Heart left ventricle (tissue), 16 donors: ENCODE measurements around the gene CST7. TPM values are rescaled to one million over a fixed set of nuclear protein-coding genes. Genes with fewer than 3 reads are reported as not detected.
A peak's percentile ranks its signal among the peaks of the same experiment; 100 is the strongest.

Experiments
- ATAC-seq, 4 donors: fragments of 200-7000 bp; cut with Tn5 transposase; one replicate each; pipeline ENCODE4 v1.9.1; 2020 to 2022; ENCODE audit warnings: moderate library complexity in 4 of 4, mild to moderate bottlenecking in 3 of 4, moderate number of reproducible peaks in 1 of 4
- DNase-seq, 5 donors: peaks; one replicate each; pipeline ENCODE4 v3.0.0-alpha.2; 2020
- H3K27ac ChIP-seq, 12 donors: fragments of 200-600 bp; sonication (generic) in 4 of 12; one replicate each; pipeline versions ENCODE4 v1.5.0 to v1.8.0; 2016 to 2022; ENCODE audit warnings: mild to moderate bottlenecking in 2 of 12
- H3K27me3 ChIP-seq, 9 donors: fragments of 200-600 bp; sonication (generic) in 2 of 9; one replicate each; pipeline versions ENCODE4 v1.5.1 to v1.8.0; 2016 to 2022; ENCODE audit warnings: mild to moderate bottlenecking in 3 of 9
- H3K36me3 ChIP-seq, 9 donors: fragments of 200-600 bp; sonication (generic) in 2 of 9; one replicate each; pipeline versions ENCODE4 v1.5.0 to v1.8.0; 2018 to 2022; ENCODE audit warnings: mild to moderate bottlenecking in 2 of 9
- H3K4me1 ChIP-seq, 12 donors: fragments of 200-600 bp; sonication (generic) in 4 of 12; one replicate each; pipeline versions ENCODE4 v1.5.0 to v1.8.0; 2016 to 2022; ENCODE audit warnings: mild to moderate bottlenecking in 3 of 12
- H3K4me3 ChIP-seq, 12 donors: fragments of 200-600 bp; sonication (generic) in 4 of 12; one replicate each; pipeline versions ENCODE4 v1.5.0 to v1.8.0; 2017 to 2022; ENCODE audit warnings: mild to moderate bottlenecking in 9 of 12, moderate library complexity in 4 of 12
- H3K9me3 ChIP-seq, 12 donors: fragments of 200-600 bp; sonication (generic) in 4 of 12; one replicate each; pipeline versions ENCODE4 v1.5.0 to v1.8.0; 2016 to 2022; ENCODE audit warnings: mild to moderate bottlenecking in 1 of 12
- CTCF ChIP-seq, 12 donors: fragments of 200-600 bp; sonication (generic) in 4 of 12; IDR thresholded peaks; one replicate each; pipeline versions ENCODE4 v1.5.0 to v1.8.0; 2018 to 2022; ENCODE audit warnings: antibody characterized with exemption in 12 of 12, mild to moderate bottlenecking in 5 of 12
- POLR2A ChIP-seq, 2 donors: fragments of 450-650 bp; IDR thresholded peaks; one replicate each; pipeline ENCODE4 v1.6.1; 2017; ENCODE audit warnings: antibody characterized with exemption in 2 of 2, mild to moderate bottlenecking in 2 of 2, moderate library complexity in 2 of 2
- WGBS, 4 donors: extraction: QIAGEN DNeasy Blood & Tissue Kit in 2 of 4; methylation state at CpG; one replicate each; pipeline versions ENCODE4 v1.1.5 to v1.1.7; 2013 to 2018; 5-methylcytosine and 5-hydroxymethylcytosine counted together
- intact Hi-C, 10 donors: fragments of 100-400 bp; cut with DNase I; formaldehyde crosslinking; loops; one replicate each; pipeline versions ENCODE4 v1.11.1 to v1.14.2; 2022
- polyA plus RNA-seq, 2 donors: library from polyadenylated mRNA; stranded (reverse); fragments of 200-250 nt; gene quantifications; one replicate each; pipeline ENCODE4 v1.2.3, GENCODE V29; 2013
- total RNA-seq, 9 donors: library from RNA; depleted of rRNA in 2 of 9; stranded (reverse); fragments of >200 nt in 2 of 9; fragmentation: NEBNext Ultra II Directional in 3 of 9; extraction: Animal tissue kit (Norgen Biotek cat#: 25700) in 3 of 9; gene quantifications; one replicate each; pipeline versions ENCODE4 v1.1.0 to v1.2.4, GENCODE V29; 2016 to 2023
- donor health status: ischemic (EF 13 %, LVEDD 7.1; RV severe dilation, severe dysfunction).
- donor health status: healthy with polysubstance abuse.
- donor health status: DM: no; HTN: yes; CAD: no.
- donor health status: DM: no; HTN: no; CAD: no.
- donor health status: ischemic (EF 25% LVEDD 6.9; RV normal size, moderate dysfunction).
- donor health status: ischemic (EF 25% LVEDD 5.7; RV mildly dilated, moderate dysfunction).
- donor health status: healthy.
- donor health status: DM: yes; HTN: yes; CAD: no.
- donor health status: ischemic (EF 35%, LVEDD 5.7; RV mildly dilated, moderate dysfunction).
- donor health status: nonischemic (EF 11% LVEDD 7.7; RV severe dilation, severe dysfunction).
- donor health status: DM: yes; HTN: yes; CAD: no.
- donor health status: PGD.
- donor health status: ischemic (EF 29% LVEDD 5.4; RV normal size, mild dysfunction).
- donor health status: nonischemic (EF 23%, LVEDD 6.1; RV moderate dilation, normal function).

CST7 gene
- total and polyA plus RNA-seq, 11 donors: 0.35 to 8.4 (median 1.4) TPM

GRCh38 chr20:24960861-24961260, 11.8 kb downstream of the CST7 start:
- TF ChIP-seq POLR2A (IDR thresholded peaks at IDR 0.05): no peak
- no peak for TF ChIP-seq CTCF (IDR thresholded peaks at IDR 0.05)
- no peak overlapping the region for H3K4me3 ChIP-seq
- H3K36me3 ChIP-seq: peaks cover 0 to 93% (median 61%) of the 10 kb centered on the region in 9 donors
- H3K9me3 ChIP-seq: no peaks in the 10 kb centered on the region
- DNase-seq: no peak
- H3K27me3 ChIP-seq: no peaks in the 10 kb centered on the region
- WGBS, 4 donors: 73 to 84% (median 81%) methylated on average over 2 of the region's 2 CpGs
- intact Hi-C loops: loop anchor here in 1 of 10 donors (10.0 kb wide), 1 partner anchor 54 kb away; no protein-coding TSS in a partner anchor
- no peak for ATAC-seq
- H3K27ac ChIP-seq: peak overlapping the region in 2 of 12 donors; percentile 2 to 70
- H3K4me1 ChIP-seq: peaks cover 0 to 5% (median 0%) of the 10 kb centered on the region in 12 donors

- 81 to 92% (median 90%) methylated on average over 20 of the region's 20 CpGs for WGBS, 4 donors
- no peaks in the 10 kb centered on the region for H3K27me3 ChIP-seq
- H3K36me3 ChIP-seq: peaks cover 0 to 93% (median 64%) of the 10 kb centered on the region in 9 donors
- DNase-seq (no peak), ATAC-seq (no peak)
- no peak overlapping the region for H3K4me3 ChIP-seq
- TF ChIP-seq POLR2A (IDR thresholded peaks at IDR 0.05) (no peak), CTCF (IDR thresholded peaks at IDR 0.05) (no peak)
- H3K4me1 ChIP-seq: peaks cover 0 to 5% (median 0%) of the 10 kb centered on the region in 12 donors
- H3K27ac ChIP-seq: peak overlapping the region in 1 of 12 donors; percentile 70
- H3K9me3 ChIP-seq: no peaks in the 10 kb centered on the region
- intact Hi-C loops: loop anchor here in 1 of 10 donors (10.0 kb wide), 1 partner anchor 53 kb away; no protein-coding TSS in a partner anchor
Observed at GRCh38 chr20:24961384-24962181, 12.5 kb downstream of the CST7 start.

- peaks cover 0 to 5% (median 0%) of the 10 kb centered on the region in 12 donors for H3K4me1 ChIP-seq
- WGBS, 4 donors: 93 to 96% (median 94%) methylated on average over 2 of the region's 2 CpGs
Observed at GRCh38 chr20:24962182-24962492, 13.1 kb downstream of the CST7 start.

More at GRCh38 chr20:24962182-24962492, 13.1 kb downstream of the CST7 start:
- Histone ChIP-seq H3K9me3 (no peaks in the 10 kb centered on the region), H3K4me3 (no peak overlapping the region), H3K36me3 (peaks cover 0 to 97% (median 69%) of the 10 kb centered on the region in 9 donors), H3K27ac (no peak overlapping the region), H3K27me3 (no peaks in the 10 kb centered on the region)
- intact Hi-C loops: loop anchor here in 1 of 10 donors (10.0 kb wide), 1 partner anchor 53 kb away; no protein-coding TSS in a partner anchor
- no peak for DNase-seq
- no peak for ATAC-seq
- TF ChIP-seq POLR2A (IDR thresholded peaks at IDR 0.05): no peak
- no peak for TF ChIP-seq CTCF (IDR thresholded peaks at IDR 0.05)
